Measurements from ENCODE around the gene CLSTN2. TPM values are rescaled to one million over a fixed set of nuclear protein-coding genes. Genes with fewer than 3 reads are reported as not detected.

The CLSTN2 gene
- total RNA-seq, 1 donor from 2014 or later, result 80.9 TPM

GRCh38 chr3:139988472-139989156, 53.6 kb downstream of the CLSTN2 start:
- no peak for DNase-seq (ENCODE audit: low read depth)
- Histone ChIP-seq H3K27me3 (ENCODE audit: insufficient read depth, low read length) (no peaks in the 10 kb centered on the region), H3K27ac (ENCODE audit: low read depth, low read length) (no peak overlapping the region), H3K4me1 (ENCODE audit: insufficient read depth, low read length) (no peaks in the 10 kb centered on the region), H3K4me2 (ENCODE audit: low read length) (no peak overlapping the region), H3K4me3 (ENCODE audit: insufficient read depth, low read depth, low read length) (no peak overlapping the region), H3K79me2 (ENCODE audit: insufficient read depth, low read length) (no peaks in the 10 kb centered on the region), H3K9ac (ENCODE audit: low read length) (no peak overlapping the region), H4K20me1 (ENCODE audit: insufficient read depth, low read length) (peaks cover 6% of the 10 kb centered on the region), H2AFZ (ENCODE audit: low read depth, low read length) (no peak overlapping the region), H3K9me3 (ENCODE audit: insufficient read depth, low read depth, low read length) (no peaks in the 10 kb centered on the region), H3K36me3 (ENCODE audit: insufficient read depth, low read length) (no peaks in the 10 kb centered on the region)
- TF ChIP-seq EZH2 (IDR thresholded peaks at IDR 0.05; ENCODE audit: insufficient read depth, low read length), result no peak
- TF ChIP-seq CTCF (IDR thresholded peaks at IDR 0.05; ENCODE audit: insufficient read depth, low read depth, low read length), result no peak
- H3K27me3 Mint-ChIP-seq (ENCODE audit: low read depth, unreplicated experiment), result no peaks in the 10 kb centered on the region
- H3K36me3 Mint-ChIP-seq (ENCODE audit: low read depth, unreplicated experiment), result peaks cover 7% of the 10 kb centered on the region
- H3K4me1 Mint-ChIP-seq (ENCODE audit: low read depth, unreplicated experiment), result peaks cover 8% of the 10 kb centered on the region
- FAIRE-seq, result no peak
- no peaks in the 10 kb centered on the region for H3K9me3 Mint-ChIP-seq (ENCODE audit: unreplicated experiment)
- no peak overlapping the region for H3K27ac Mint-ChIP-seq (ENCODE audit: unreplicated experiment)
- no peak overlapping the region for H3K4me3 Mint-ChIP-seq (ENCODE audit: unreplicated experiment)

GRCh38 chr3:139994891-139995290, 59.9 kb downstream of the CLSTN2 start:
- Mint-ChIP-seq H3K4me1 (ENCODE audit: low read depth, unreplicated experiment) (peaks cover 2% of the 10 kb centered on the region), H3K9me3 (ENCODE audit: unreplicated experiment) (no peaks in the 10 kb centered on the region), H3K27me3 (ENCODE audit: low read depth, unreplicated experiment) (no peaks in the 10 kb centered on the region), H3K4me3 (ENCODE audit: unreplicated experiment) (no peak overlapping the region), H3K36me3 (ENCODE audit: low read depth, unreplicated experiment) (no peaks in the 10 kb centered on the region), H3K27ac (ENCODE audit: unreplicated experiment) (no peak overlapping the region)
- H3K4me3 ChIP-seq (ENCODE audit: insufficient read depth, low read depth, low read length), result no peak overlapping the region
- no peaks in the 10 kb centered on the region for H3K9me3 ChIP-seq (ENCODE audit: insufficient read depth, low read depth, low read length)
- no peak for DNase-seq (ENCODE audit: low read depth)
- peaks cover 6% of the 10 kb centered on the region for H4K20me1 ChIP-seq (ENCODE audit: insufficient read depth, low read length)
- TF ChIP-seq EZH2 (IDR thresholded peaks at IDR 0.05; ENCODE audit: insufficient read depth, low read length) (no peak), CTCF (IDR thresholded peaks at IDR 0.05; ENCODE audit: insufficient read depth, low read depth, low read length) (no peak)
- no peak overlapping the region for H3K4me2 ChIP-seq (ENCODE audit: low read length)
- H2AFZ ChIP-seq (ENCODE audit: low read depth, low read length), result no peak overlapping the region
- no peaks in the 10 kb centered on the region for H3K79me2 ChIP-seq (ENCODE audit: insufficient read depth, low read length)
- no peak overlapping the region for H3K9ac ChIP-seq (ENCODE audit: low read length)
- H3K27ac ChIP-seq (ENCODE audit: low read depth, low read length), result no peak overlapping the region
- no peaks in the 10 kb centered on the region for H3K27me3 ChIP-seq (ENCODE audit: insufficient read depth, low read length)
- H3K36me3 ChIP-seq (ENCODE audit: insufficient read depth, low read length), result no peaks in the 10 kb centered on the region
- no peak for FAIRE-seq
- no peaks in the 10 kb centered on the region for H3K4me1 ChIP-seq (ENCODE audit: insufficient read depth, low read length)

- Mint-ChIP-seq H3K4me1 (ENCODE audit: low read depth, unreplicated experiment) (no peaks in the 10 kb centered on the region), H3K9me3 (ENCODE audit: unreplicated experiment) (no peaks in the 10 kb centered on the region), H3K4me3 (ENCODE audit: unreplicated experiment) (no peak overlapping the region), H3K27me3 (ENCODE audit: low read depth, unreplicated experiment) (peaks cover 8% of the 10 kb centered on the region), H3K36me3 (ENCODE audit: low read depth, unreplicated experiment) (no peaks in the 10 kb centered on the region), H3K27ac (ENCODE audit: unreplicated experiment) (no peak overlapping the region)
- Histone ChIP-seq H3K4me2 (ENCODE audit: low read length) (no peak overlapping the region), H3K4me1 (ENCODE audit: insufficient read depth, low read length) (no peaks in the 10 kb centered on the region), H3K79me2 (ENCODE audit: insufficient read depth, low read length) (no peaks in the 10 kb centered on the region), H2AFZ (ENCODE audit: low read depth, low read length) (no peak overlapping the region), H3K27ac (ENCODE audit: low read depth, low read length) (no peak overlapping the region), H3K9ac (ENCODE audit: low read length) (no peak overlapping the region), H3K36me3 (ENCODE audit: insufficient read depth, low read length) (no peaks in the 10 kb centered on the region), H3K9me3 (ENCODE audit: insufficient read depth, low read depth, low read length) (no peaks in the 10 kb centered on the region), H4K20me1 (ENCODE audit: insufficient read depth, low read length) (no peaks in the 10 kb centered on the region), H3K4me3 (ENCODE audit: insufficient read depth, low read depth, low read length) (no peak overlapping the region), H3K27me3 (ENCODE audit: insufficient read depth, low read length) (no peaks in the 10 kb centered on the region)
- FAIRE-seq (no peak), DNase-seq (ENCODE audit: low read depth) (no peak)
- TF ChIP-seq CTCF (IDR thresholded peaks at IDR 0.05; ENCODE audit: insufficient read depth, low read depth, low read length), result no peak
- TF ChIP-seq EZH2 (IDR thresholded peaks at IDR 0.05; ENCODE audit: insufficient read depth, low read length), result no peak
These were observed 69.3 kb downstream of the CLSTN2 start for GRCh38 chr3:140004271-140004670.
